A549 (cell line): ENCODE results near the gene XRCC5.

ENCODE experiments used
- EP300 ChIP-seq, 2 experiments: fragments of >200 bp; sonication (Bioruptor Twin); formaldehyde crosslinking; IDR thresholded peaks; 2 replicates in 1 of 2; 3 replicates in 1 of 2; pipeline ENCODE4 v1.6.1; 2016 to 2017
- RFX5 ChIP-seq: fragments of 450-650 bp; IDR thresholded peaks from 2 replicates; pipeline ENCODE4 v1.7.1; 2014; ENCODE audit warnings: antibody characterized with exemption, mild to moderate bottlenecking, moderate library complexity
- TF ChIP-seq, protein P1 (sequence below): fragments of >200 bp; sonication (Bioruptor Twin); formaldehyde crosslinking; IDR thresholded peaks from 3 replicates; pipeline ENCODE4 v1.5.1; 2016

DNA sequence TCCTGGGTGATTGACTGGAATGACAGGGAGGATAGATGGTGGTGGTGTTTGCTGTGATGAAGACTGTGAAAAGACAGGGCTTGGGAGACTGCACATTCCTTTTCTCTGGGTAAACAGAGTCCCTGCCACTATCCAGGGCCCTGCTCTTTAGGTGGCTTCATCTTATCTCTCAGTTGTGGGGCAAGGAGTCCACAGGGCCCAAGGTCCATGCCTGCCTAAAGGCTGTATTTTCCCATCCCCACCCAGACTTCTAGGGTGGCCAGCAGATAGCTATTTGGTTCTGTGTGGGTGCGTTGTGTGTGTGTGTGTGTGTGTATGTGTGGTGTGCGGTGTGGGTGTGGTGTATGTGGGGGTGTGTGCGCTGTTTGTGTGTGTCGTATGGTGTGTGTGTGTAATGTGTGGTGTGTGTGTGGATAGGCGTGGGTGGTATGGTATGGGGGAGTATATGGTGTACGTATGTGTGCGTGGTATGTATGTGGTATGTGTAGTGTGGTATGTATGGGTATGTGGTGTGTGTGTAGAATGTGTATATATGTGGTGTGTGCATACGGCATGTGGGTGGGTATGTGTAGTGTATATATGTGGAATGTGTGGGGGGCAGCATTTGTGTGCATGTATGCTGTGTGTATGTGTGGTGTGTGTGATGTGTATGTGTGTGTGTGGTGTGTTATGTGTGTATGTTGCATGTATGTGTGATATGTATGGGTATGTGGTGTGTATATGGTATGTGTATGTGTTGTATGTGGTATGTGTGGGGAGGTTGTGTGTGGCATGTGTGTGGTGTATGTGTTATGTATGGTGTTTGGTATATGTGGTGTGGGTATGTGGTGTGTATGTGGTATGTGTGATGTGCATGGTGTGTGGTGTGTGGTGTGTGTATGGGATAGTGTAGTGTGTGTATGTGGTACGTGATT is 10.5 kb upstream of the XRCC5 start:
- TF ChIP-seq, protein P1, sequence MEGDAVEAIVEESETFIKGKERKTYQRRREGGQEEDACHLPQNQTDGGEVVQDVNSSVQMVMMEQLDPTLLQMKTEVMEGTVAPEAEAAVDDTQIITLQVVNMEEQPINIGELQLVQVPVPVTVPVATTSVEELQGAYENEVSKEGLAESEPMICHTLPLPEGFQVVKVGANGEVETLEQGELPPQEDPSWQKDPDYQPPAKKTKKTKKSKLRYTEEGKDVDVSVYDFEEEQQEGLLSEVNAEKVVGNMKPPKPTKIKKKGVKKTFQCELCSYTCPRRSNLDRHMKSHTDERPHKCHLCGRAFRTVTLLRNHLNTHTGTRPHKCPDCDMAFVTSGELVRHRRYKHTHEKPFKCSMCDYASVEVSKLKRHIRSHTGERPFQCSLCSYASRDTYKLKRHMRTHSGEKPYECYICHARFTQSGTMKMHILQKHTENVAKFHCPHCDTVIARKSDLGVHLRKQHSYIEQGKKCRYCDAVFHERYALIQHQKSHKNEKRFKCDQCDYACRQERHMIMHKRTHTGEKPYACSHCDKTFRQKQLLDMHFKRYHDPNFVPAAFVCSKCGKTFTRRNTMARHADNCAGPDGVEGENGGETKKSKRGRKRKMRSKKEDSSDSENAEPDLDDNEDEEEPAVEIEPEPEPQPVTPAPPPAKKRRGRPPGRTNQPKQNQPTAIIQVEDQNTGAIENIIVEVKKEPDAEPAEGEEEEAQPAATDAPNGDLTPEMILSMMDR: no peak
- TF ChIP-seq EP300 (IDR thresholded peaks at IDR 0.05) (no peak), RFX5 (no peak)
